ENCODE measurements around the gene TTF1. TPM values are rescaled to one million over a fixed set of nuclear protein-coding genes. Genes with fewer than 3 reads are reported as not detected.

Gene TTF1
- total and polyA plus RNA-seq, 2 donors from 2014 or later = 10.3 to 16.3 TPM

- TF ChIP-seq, protein P1, sequence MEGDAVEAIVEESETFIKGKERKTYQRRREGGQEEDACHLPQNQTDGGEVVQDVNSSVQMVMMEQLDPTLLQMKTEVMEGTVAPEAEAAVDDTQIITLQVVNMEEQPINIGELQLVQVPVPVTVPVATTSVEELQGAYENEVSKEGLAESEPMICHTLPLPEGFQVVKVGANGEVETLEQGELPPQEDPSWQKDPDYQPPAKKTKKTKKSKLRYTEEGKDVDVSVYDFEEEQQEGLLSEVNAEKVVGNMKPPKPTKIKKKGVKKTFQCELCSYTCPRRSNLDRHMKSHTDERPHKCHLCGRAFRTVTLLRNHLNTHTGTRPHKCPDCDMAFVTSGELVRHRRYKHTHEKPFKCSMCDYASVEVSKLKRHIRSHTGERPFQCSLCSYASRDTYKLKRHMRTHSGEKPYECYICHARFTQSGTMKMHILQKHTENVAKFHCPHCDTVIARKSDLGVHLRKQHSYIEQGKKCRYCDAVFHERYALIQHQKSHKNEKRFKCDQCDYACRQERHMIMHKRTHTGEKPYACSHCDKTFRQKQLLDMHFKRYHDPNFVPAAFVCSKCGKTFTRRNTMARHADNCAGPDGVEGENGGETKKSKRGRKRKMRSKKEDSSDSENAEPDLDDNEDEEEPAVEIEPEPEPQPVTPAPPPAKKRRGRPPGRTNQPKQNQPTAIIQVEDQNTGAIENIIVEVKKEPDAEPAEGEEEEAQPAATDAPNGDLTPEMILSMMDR (IDR thresholded peaks at IDR 0.05; ENCODE audit: borderline replicate concordance, extremely low read depth, insufficient read depth) = no peak
- no peak overlapping the region for H3K27ac ChIP-seq (ENCODE audit: low read depth in 2 of 2, low read length in 2 of 2)
- no peaks in the 10 kb centered on the region for H3K9me3 ChIP-seq (ENCODE audit: control insufficient read depth in 2 of 3, insufficient read depth in 1 of 3, low read length in 3 of 3)
- intact Hi-C loops (cut with DNase I) = no loop called here
- no peak overlapping the region for H3K9ac ChIP-seq (ENCODE audit: low read length in 3 of 3)
- H3K4me1 ChIP-seq (ENCODE audit: control insufficient read depth in 2 of 3, insufficient read depth in 2 of 3, low read depth in 1 of 3, low read length in 3 of 3) = no peaks in the 10 kb centered on the region
- FAIRE-seq (no peak), DNase-seq (no peak)
- no peaks in the 10 kb centered on the region for H3K36me3 ChIP-seq (ENCODE audit: control insufficient read depth in 2 of 3, insufficient read depth in 3 of 3, low read length in 3 of 3)
- H3K4me3 ChIP-seq (ENCODE audit: low read length in 3 of 3) = no peak overlapping the region
- H3K27me3 ChIP-seq (ENCODE audit: control insufficient read depth, insufficient read depth, low read length) = peaks cover 12% of the 10 kb centered on the region
These were observed 18.4 kb upstream of the TTF1 start for GRCh38 chr9:132424857-132425674.

DNA sequence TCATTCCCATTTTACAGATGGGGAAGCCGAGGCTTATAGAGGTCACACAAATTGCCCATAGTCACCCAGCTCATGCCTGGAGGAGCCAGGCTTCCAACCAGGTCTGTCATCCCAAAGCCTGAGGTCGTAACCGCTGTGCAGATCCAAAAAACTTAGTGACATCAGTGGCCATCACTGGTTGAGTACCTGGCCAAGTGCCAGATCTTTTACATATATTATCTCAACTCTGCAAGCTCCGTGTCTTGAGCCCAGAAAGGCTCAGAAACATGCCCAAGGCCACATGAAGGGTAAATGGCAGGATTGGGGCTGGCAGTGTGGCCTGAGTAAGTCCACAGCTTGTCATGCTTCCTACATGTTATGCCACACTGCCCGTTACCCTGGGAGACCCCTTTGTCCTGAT lies 16.9 kb upstream of the TTF1 start:
- TF ChIP-seq, protein P1 (IDR thresholded peaks at IDR 0.05; ENCODE audit: borderline replicate concordance, extremely low read depth, insufficient read depth) = no peak

DNA sequence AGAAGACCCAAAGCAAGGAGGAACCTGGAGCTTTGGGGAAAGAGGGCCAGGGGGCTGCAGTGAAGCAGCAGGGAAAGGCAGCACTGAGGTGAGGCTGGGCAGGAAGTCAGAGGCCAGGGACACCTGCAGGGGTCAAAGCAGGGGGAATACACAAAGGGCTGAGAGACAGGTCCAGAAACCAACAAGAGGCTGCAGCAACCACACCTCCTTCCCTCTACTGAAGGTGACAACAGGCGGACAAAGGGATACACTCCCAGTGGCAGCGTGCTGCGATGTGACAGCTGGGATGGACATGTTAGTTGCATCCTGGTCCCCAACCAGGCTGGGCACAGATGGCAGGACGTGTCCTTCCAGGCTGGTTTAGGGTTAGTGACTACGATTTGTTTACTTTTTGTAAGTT lies 15.9 kb upstream of the TTF1 start:
- FAIRE-seq = no peak
- H3K4me1 ChIP-seq (ENCODE audit: control insufficient read depth in 2 of 3, insufficient read depth in 2 of 3, low read depth in 1 of 3, low read length in 3 of 3) = no peaks in the 10 kb centered on the region
- H3K4me3 ChIP-seq (ENCODE audit: low read length in 3 of 3) = no peak overlapping the region
- H3K9ac ChIP-seq (ENCODE audit: low read length in 3 of 3) = no peak overlapping the region
- TF ChIP-seq, protein P1 (IDR thresholded peaks at IDR 0.05; ENCODE audit: borderline replicate concordance, extremely low read depth, insufficient read depth) = no peak
- no peak for DNase-seq
- intact Hi-C loops (cut with DNase I) = no loop called here
- no peaks in the 10 kb centered on the region for H3K36me3 ChIP-seq (ENCODE audit: control insufficient read depth in 2 of 3, insufficient read depth in 3 of 3, low read length in 3 of 3)
- peaks cover 12% of the 10 kb centered on the region for H3K27me3 ChIP-seq (ENCODE audit: control insufficient read depth, insufficient read depth, low read length)
- H3K9me3 ChIP-seq (ENCODE audit: control insufficient read depth in 2 of 3, insufficient read depth in 1 of 3, low read length in 3 of 3) = no peaks in the 10 kb centered on the region
- H3K27ac ChIP-seq (ENCODE audit: low read depth in 2 of 2, low read length in 2 of 2) = no peak overlapping the region

More for the DNA sequence above, 16.9 kb upstream of the TTF1 start:
- Histone ChIP-seq H3K27ac (ENCODE audit: low read depth in 2 of 2, low read length in 2 of 2) (no peak overlapping the region), H3K9ac (ENCODE audit: low read length in 3 of 3) (no peak overlapping the region), H3K4me1 (ENCODE audit: control insufficient read depth in 2 of 3, insufficient read depth in 2 of 3, low read depth in 1 of 3, low read length in 3 of 3) (no peaks in the 10 kb centered on the region), H3K9me3 (ENCODE audit: control insufficient read depth in 2 of 3, insufficient read depth in 1 of 3, low read length in 3 of 3) (no peaks in the 10 kb centered on the region), H3K4me3 (ENCODE audit: low read length in 3 of 3) (no peak overlapping the region), H3K27me3 (ENCODE audit: control insufficient read depth, insufficient read depth, low read length) (peaks cover 12% of the 10 kb centered on the region), H3K36me3 (ENCODE audit: control insufficient read depth in 2 of 3, insufficient read depth in 3 of 3, low read length in 3 of 3) (no peaks in the 10 kb centered on the region)
- DNase-seq (no peak), FAIRE-seq (no peak)
- intact Hi-C loops (cut with DNase I) = no loop called here
